HL-60/S4 (cell line): ENCODE measurements around the gene DNAH8.
"Not testable (repeated sequence)": the region's sequence is repeated elsewhere in the genome, so short reads cannot be mapped to it uniquely, and the experiment has no call there.

ENCODE experiments used
- in situ Hi-C: fragments of 300-500 bp; cut with MboI; formaldehyde crosslinking; loops from 2 replicates; pipeline ENCODE4 v1.14.3; 2022; ENCODE audit warnings: low sequenced_read_pairs

DNAH8 gene

DNA sequence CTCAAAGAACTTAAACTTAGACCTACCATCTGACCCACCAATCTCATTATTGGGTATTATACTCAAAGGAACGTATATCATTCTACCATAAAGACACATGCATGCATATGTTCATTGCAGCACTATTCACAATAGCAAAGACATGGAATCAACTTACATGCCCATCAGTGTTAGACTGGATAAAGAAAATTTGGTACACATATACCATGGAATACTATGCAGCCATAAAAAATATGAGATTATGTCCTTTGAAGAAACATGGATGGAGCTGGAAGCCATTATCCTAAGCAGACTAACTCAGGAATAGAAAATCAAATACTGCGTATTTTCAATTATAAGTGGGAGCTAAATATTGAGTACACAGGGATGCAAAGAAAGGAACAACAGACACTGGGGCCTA, 167.0 kb downstream of the DNAH8 start:
- in situ Hi-C loops: no loop called here

DNA sequence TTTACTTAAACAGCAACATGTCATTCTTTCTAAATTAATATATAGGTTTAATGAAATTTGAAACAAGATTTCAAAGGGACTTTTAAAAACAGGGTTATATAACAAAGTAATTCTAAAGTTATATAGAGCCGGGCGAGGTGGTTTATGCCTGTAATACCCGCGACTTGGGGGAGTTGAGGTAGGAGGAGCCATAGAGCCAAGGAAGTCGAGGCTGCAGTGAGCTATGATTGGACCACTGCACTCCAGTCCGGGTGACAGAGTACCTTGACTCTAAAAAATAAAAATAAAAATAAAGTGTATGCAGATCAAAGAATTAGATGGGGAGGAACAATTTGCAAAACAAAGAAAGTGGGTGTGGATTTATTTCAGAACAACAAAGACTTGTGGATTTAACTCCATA, 182.4 kb downstream of the DNAH8 start:
- in situ Hi-C loops: no loop called here

DNA sequence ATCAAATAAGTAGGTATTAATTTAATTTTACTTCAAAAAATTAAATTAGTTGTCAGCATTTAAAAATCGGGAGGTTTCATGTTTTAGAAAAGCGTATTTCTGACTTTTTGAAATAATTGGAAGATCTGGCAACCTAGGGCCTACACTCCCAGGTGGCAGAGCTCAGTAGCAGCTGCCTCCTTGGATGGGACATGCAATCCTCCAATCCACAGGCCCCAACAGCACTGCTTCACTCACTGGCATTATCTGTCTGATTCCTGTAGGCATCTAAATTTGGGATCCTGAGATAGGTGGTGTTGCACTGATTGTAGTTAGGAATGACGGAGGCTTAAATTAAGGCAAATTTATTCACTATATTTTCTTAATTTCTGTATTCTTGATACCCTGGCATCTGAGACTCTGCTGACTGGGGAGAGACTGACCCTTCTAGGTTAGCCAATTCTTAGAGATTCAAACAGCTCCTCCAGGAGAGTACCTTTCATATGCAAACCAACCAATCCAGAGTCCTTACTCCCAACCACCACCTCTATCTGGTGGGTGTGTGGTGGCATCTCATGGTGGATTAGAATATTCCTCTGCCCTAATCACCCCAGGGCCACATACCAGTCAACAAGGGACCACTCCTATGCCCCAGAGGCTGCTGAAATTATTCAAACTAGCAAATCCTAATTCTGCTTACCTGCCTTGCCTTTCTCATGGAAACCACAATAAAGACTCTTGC, 186.9 kb downstream of the DNAH8 start:
- in situ Hi-C loops: no loop called here

DNA sequence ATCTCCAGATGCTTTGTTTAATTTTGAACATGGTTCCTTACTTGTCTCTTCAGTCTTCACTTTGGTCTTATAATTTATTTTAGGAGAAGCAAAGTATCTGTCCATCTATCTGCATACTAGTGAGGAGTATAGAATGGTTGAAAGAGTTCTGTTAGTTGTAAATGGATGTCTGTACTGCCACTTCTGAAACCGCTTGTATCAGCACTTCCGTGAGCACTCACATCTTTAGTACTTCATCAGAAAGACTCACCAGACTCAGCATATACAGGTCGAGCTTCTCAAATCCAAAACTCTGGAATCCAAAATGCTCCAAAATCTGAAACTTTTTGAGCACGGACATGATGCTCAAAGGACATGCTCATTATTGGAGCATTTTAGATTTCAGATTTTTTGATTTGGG, 191.5 kb downstream of the DNAH8 start:
- in situ Hi-C loops: no loop called here

DNA sequence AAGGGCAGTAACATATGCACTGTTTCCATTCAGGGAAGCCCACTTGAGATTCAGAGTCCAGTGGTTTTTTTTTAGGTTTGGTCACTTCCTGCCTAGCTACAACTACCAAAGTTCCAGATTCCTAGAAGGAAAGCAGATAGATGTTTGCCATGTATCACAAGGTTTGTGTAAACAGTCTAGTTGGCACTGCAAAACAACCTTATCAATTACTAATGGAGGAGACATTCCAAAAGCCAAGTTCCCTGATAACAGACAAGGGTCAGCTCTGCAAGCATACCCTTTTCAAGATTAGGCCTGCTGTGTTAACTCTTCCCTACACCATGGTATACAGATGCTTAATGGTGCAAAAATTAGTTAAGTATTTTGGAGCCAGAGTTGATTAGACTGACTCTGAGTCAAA, 192.2 kb downstream of the DNAH8 start:
- in situ Hi-C loops: no loop called here

DNA sequence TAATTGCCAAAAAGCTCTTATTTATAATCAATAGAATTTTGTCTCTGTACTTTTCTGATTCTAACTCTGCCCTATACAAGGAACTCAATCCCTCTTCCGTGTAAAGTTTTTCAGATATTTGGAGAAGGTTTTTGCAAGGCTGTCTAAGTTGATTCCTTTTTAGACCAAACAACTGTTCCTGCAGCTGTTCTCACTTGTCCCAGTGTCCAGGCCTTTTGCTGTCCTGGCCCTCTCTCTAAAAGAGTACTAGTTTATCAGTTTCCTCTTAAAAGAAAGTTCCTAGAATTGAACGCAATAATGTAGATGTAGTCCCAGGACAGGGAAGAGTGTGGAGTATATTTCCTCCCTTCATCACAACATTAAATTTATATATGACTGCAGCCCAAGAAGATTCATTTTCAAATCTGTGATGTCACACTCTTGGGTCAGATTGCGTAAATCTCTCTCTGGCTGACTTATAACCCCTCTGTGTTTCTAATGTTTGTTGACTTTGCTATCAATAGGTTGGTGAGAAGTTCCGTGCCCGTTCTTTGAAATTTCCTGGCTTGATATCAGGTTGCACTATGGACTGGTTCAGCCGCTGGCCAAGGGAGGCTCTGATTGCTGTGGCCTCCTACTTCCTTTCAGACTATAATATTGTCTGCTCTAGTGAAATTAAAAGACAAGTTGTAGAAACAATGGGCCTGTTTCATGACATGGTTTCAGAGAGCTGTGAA, 194.1 kb downstream of the DNAH8 start:
- in situ Hi-C loops: no loop called here

DNA sequence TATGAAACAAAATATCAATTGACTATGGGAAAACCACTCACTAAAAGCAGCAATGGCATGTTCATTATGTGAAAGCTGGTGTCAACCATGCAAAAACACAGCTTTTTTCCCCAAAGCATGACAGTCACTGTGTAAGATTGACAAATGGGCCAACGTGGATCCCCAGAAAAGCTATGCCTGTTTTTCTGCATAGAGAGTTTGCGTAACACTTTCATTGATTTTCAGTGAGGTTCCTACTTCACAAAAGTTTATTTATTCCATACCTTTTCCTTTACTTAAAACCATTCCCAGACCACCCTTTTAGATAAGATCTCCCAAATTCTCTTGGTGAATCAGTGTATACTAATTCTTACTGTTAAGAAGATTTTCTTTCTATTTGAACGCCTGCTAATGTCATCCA, 195.1 kb downstream of the DNAH8 start:
- in situ Hi-C loops: no loop called here

DNA sequence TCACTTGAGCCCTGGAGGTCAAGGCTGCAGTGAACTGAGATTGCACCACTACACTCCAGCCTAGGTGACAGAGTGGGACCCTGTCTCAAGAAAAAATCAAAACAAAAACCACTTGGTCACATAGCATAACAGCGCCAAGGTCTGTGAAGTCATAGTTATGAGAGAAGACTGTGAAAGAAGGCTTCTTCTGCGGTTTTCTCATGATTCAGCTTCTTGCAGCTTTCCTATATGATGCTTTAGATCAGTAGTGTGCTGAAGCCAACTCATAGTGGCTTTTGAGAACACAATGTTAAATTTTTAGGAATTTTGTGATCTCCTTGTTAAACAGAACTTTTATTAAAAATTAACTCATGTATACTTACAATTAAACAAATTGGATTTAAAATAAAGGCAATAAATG, 197.3 kb downstream of the DNAH8 start:
- in situ Hi-C loops: no loop called here

DNA sequence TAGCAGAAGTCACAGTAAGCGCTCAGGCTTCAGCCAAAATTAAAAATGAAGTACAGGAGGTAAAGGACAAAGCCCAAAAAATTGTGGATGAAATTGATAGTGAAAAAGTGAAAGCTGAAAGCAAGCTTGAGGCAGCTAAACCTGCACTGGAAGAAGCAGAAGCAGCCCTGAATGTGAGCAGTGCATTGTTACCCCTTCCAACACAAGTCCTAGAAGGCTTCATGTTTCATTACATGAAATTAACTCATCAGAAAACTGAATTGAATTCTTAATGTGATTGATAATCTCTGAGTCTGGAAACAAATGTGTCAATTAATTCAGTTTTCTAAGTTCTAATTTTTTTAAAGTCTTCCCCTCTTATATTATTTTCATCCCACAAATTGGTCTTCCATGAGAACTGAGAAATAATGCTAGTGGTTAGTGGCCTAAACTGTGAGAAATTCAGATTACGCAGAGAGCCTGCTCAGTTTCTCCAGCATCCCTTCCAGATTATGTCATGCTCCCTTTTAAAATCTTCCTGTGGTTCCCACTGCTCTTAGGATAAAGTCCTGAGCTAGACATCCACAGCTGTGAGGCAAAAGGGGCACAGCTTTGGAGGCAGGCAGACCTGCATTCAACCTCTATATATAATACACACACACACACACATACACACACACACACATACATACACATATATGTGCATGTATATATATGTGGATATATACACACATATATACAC, 200.3 kb downstream of the DNAH8 start:
- in situ Hi-C loops: no loop called here

DNA sequence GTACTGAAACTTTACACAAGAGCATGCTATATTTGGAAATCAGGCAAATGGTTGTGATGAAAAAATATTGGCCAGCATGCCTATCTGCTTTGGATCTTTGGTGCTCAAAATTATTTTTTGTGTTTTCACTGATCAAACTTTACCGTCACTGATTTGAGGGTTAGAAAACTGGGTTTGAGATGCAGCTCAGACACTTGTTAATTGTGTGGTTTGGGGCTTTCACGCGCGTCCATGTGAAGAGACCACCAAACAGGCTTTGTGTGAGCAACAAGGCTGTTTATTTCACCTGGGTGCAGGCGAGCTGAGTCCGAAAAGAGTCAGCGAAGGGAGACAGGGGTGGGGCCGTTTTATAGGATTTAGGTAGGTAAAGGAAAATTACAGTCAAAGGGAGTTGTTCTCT, 206.4 kb downstream of the DNAH8 start:
- in situ Hi-C loops: not testable (repeated sequence)

DNA sequence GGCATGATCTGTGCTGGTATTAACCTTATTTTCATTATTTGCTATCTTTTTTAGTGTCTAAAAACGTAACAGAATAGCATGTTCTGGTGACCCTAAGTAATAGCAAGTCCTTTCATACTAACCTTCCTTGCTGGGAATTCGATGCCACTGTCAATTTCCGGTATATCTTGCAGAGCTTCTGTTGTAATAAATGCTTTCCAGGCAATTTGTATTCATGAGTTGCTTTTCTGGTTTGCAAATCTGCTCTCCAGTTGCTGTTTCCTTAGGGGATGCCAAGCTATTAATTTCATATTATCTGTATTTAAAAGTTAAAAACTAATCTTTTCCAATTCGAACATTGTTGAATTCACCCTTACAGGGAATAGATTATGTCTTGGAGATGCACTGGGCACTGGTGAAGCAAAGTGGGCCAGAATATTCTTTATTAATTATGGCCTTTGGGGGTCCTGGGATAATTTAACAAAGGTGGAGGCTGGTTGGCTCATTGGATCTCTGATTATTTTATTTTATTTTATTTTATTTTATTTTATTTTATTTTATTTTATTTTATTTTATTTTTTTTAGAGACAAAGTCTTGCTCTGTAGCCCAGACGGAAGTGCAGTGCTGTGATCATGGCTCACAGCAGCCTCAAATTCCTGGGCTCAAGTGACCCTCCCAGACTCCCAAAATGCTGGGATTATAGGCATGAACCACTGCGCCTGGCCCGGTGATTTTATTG, 209.8 kb downstream of the DNAH8 start:
- in situ Hi-C loops: no loop called here

DNA sequence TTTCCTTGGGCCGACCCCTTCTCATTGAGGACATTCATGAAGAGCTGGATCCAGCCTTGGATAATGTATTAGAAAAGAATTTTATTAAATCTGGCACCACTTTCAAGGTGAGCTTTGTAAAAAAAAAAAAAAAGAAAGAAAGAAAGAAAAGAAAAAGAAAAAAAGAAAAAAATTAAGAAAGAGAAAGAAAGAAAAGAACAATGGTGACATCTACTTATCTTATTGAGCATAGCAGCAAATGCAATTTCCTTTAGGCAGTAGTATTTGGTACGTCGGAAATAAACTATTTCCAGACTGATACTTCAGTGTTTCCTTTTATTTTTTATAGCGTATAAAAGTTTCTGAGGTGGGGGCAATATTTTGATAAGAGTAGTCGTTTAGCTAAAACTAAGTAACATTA, 214.4 kb downstream of the DNAH8 start:
- in situ Hi-C loops: no loop called here

DNA sequence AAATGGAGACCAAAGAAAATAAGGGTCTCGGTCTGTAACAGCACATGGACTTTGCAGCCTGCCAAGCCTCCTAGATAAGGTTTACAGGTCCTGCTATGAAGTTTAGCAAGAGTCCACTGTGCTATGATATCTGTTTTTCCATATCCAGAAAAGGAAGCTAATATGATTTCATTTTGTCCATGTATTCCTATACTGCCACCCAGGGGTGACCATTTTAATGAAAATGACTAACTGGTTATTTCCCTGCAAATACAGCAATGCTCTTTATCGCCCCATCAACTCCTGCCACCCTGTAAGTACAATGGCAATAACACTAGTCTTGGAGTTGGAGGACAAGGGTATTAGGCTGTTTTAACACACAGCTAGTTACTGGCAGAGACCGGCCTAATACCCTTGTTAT, 218.3 kb downstream of the DNAH8 start:
- in situ Hi-C loops: no loop called here

DNA sequence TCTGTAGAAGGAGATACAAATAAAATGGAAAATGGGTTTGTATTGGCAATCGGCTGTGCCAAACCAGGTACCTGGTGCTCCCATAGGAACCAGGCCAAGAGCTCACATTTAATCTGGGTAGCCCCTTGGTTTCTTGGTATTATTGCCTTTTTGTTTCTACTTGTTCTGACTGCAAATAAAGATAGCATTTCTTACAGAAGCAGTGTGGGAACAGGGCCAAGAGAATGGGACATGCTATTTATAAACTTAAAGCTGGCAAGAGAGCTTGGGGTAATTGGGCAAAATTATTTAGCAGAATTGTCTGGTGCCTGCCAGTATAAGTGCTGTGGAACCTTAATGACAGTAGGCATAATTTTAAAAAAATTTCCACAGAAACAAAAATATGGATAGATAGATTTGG, 219.9 kb downstream of the DNAH8 start:
- in situ Hi-C loops: no loop called here

DNA sequence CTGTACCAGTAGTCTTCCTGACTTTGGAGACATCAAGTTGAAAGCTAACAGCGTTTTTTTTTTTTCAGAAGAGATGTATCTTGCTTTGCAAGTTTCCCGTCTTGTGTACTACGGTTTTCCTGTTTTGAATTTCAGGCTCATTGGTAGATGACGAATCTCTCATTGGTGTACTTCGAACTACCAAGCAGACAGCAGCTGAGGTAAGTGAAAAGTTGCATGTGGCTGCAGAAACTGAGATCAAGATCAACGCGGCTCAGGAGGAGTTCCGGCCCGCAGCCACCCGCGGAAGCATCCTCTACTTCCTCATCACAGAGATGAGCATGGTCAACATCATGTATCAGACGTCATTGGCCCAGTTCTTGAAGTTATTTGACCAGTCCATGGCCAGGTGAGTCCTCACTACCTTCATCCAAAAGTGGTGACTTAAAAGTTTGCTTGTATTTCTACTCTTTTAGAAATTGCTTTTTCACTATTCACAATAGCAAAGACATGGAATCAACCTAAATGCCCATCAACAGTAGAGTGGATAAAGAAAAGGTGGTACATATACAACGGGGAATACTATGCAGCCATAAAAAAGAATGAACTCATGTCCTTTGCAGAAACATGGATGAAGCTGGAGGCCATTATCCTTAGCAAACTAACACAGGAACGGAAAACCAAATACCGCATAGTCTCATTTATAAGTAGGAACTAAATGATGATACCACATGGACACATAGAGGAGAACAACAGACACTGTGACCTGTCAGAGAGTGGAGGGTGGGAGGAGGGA, 222.9 kb downstream of the DNAH8 start:
- in situ Hi-C loops: no loop called here

DNA sequence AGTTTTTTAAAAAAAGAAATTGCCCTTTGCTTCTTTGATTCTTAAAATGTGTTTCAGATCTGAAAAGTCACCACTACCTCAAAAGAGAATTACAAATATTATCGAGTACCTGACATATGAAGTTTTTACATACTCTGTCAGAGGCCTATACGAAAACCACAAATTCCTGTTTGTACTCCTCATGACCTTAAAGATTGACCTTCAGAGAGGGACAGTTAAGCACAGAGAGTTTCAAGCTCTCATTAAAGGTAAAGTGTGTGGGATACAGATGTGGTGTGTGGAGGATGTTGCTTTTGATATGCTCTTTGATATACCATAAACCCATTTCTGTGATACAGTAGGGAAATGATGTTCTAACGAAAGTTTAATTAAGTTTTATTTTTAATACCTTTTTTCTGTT, 223.6 kb downstream of the DNAH8 start:
- in situ Hi-C loops: no loop called here

DNA sequence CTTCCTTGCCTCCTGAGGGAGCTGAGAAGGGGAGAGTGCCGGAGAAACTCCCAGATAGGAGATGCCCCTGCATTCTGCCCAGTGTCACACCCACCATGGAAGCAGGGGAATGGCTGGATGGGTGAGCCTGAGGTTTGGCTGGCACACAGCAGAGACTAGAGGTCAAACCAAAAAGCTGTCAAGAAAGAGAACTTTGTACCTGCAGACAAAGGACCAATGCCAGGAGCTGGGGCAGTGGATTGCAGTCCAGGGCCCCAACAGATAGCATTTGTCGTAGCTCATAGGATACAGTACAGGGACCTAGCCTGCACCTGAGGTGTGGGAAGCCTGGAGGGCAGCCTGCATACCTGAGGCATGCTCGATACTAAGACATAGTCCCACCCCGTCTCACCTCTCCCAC, 227.3 kb downstream of the DNAH8 start:
- in situ Hi-C loops: no loop called here

DNA sequence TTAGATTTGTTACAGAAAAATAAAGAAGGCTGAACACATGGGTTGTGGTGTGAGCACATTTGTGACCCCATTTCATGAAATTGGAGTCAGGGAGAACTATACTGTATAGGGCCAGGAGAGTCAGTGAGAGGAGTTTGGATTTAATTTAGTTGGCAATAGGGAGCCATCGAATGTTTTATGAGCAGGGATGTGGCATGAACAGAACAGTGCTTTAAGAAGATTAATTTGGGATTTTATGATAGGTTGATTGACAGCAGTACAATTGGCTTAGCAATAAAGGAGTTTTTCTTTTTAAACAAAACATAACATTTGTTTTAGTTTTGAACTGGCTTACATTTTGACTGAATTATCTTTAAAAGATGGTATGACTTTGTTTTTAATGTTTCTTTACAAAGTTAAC, 227.9 kb downstream of the DNAH8 start:
- in situ Hi-C loops: no loop called here

DNA sequence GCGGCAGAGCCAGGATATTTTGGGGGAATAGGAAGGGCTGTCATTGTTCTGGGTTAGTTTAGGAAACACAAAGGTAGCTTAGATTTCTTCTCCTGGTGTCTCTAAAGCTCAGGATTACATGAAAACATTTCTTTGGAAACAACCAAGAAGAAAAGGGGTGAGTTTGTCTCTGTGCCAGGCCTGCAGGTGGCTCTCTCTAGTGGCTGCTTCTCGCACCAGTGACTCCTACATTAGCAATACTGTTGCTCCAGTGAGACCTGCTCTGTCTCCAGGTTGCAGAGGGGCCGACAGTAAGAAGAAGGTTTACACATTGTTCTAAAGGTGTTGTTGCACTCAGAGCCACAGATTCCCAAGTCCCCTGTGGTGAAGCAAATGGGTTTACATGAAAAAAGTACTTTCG, 228.9 kb downstream of the DNAH8 start:
- in situ Hi-C loops: no loop called here

DNA sequence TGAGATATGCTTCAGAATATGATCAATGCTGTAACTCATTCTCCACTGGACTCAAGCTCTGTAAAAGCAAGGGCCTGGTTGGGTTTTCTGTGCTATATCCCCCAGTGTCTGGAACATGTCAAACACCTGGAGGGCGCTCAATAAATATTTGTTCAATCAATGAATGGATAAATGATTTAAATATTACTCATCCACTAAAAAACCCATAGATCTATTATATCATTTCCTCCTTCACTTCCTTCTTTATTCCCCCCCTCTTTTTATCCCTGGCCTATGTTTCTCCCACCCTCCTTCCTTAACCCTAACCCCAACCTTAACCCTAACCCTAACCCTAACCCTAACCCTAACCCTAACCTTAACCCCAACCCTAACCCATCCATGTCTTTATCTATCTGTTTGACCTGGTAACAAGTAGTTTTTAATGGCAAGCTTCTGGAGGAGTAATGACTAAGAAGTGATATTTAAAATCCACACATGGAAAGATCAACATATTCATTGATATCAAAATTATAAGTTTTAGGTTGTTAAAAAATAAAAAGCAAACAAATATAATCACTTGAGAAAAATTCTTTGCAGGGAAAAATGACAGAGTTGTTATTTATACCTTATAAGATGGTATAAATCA, 229.7 kb downstream of the DNAH8 start:
- in situ Hi-C loops: no loop called here
